PC-9 (cell line): ENCODE results near the gene MAST1. TPM values are rescaled to one million over a fixed set of nuclear protein-coding genes. Genes with fewer than 3 reads are reported as not detected.

Source experiments
- BruUV-seq: library from RNA; stranded (reverse); fragments of 400-500 nt; replicated peaks from 2 replicates; lab custom pipeline; 2021; lab: Mats Ljungman, UMichigan
- CTCF ChIA-PET: fragments of 300-600 bp; sonication (Branson Sonifier 250); formaldehyde crosslinking; loops from one replicate; lab custom pipeline; 2022; ENCODE audit warnings: antibody characterized with exemption; lab: Charles Lee
- POLR2A ChIA-PET: fragments of 300-600 bp; sonication (Branson Sonifier 250); formaldehyde crosslinking; loops from one replicate; lab custom pipeline; 2022; ENCODE audit warnings: antibody characterized with exemption; ENCODE audit not compliant: unreplicated experiment; lab: Charles Lee
- DNase-seq, 2 experiments: peaks; one replicate each; pipeline versions ENCODE4 v3.0.0 to v3.0.0-alpha.2; 2015 to 2022; ENCODE audit warnings: mixed read lengths in 1 of 2
- H2AFZ ChIP-seq: fragments of 200-600 bp; sonication (generic); 2 replicates; pipeline ENCODE4 v1.8.1; 2017; ENCODE audit warnings: antibody characterized with exemption
- H3F3A ChIP-seq: fragments of 200-600 bp; sonication (generic); 2 replicates; pipeline ENCODE4 v1.8.1; 2017; ENCODE audit warnings: antibody characterized with exemption, mild to moderate bottlenecking, low read depth; ENCODE audit not compliant: insufficient read depth
- H3K27ac ChIP-seq: fragments of 200-600 bp; sonication (generic); 2 replicates; pipeline ENCODE4 v1.6.1; 2016; ENCODE audit warnings: mixed run types
- H3K27me3 ChIP-seq: fragments of 200-600 bp; sonication (generic); 2 replicates; pipeline ENCODE4 v1.6.1; 2016; ENCODE audit warnings: low read depth, mixed run types; ENCODE audit not compliant: insufficient read depth
- H3K36me3 ChIP-seq: fragments of 200-600 bp; sonication (generic); 2 replicates; pipeline ENCODE4 v1.6.1; 2016; ENCODE audit warnings: low read depth, mixed run types
- H3K4me1 ChIP-seq: fragments of 200-600 bp; sonication (generic); replicated peaks from 2 replicates; pipeline ENCODE4 v1.6.1; 2016; ENCODE audit warnings: mixed run types; ENCODE audit not compliant: insufficient read depth
- H3K4me2 ChIP-seq: fragments of 200-600 bp; sonication (generic); 2 replicates; pipeline ENCODE4 v1.6.1; 2017; ENCODE audit warnings: mixed run types
- H3K4me3 ChIP-seq: fragments of 200-600 bp; sonication (generic); 2 replicates; pipeline ENCODE4 v1.6.1; 2016; ENCODE audit warnings: mixed run types
- H3K79me2 ChIP-seq: fragments of 200-600 bp; sonication (generic); 2 replicates; pipeline ENCODE4 v1.6.1; 2017; ENCODE audit warnings: low read depth, mixed run types
- H3K9me2 ChIP-seq: fragments of 200-600 bp; sonication (generic); 2 replicates; pipeline ENCODE4 v1.8.1; 2017; ENCODE audit warnings: mild to moderate bottlenecking; ENCODE audit not compliant: insufficient read depth
- H3K9me3 ChIP-seq: fragments of 200-600 bp; sonication (generic); 2 replicates; pipeline ENCODE4 v1.8.1; 2016; ENCODE audit warnings: low read depth; ENCODE audit not compliant: insufficient read depth
- H4K20me1 ChIP-seq: fragments of 200-600 bp; sonication (generic); 2 replicates; pipeline ENCODE4 v1.8.1; 2017; ENCODE audit not compliant: insufficient read depth
- CTCF ChIP-seq: fragments of 200-600 bp; sonication (generic); conservative IDR thresholded peaks from 2 replicates; pipeline ENCODE4 v1.6.1; 2017; ENCODE audit warnings: mixed run types, antibody characterized with exemption, mild to moderate bottlenecking, moderate library complexity
- EZH2 ChIP-seq: fragments of 200-600 bp; sonication (generic); IDR thresholded peaks from 2 replicates; pipeline ENCODE4 v1.8.0; 2017; ENCODE audit warnings: antibody characterized with exemption, low read depth
- intact Hi-C: fragments of 100-400 bp; cut with micrococcal nuclease; formaldehyde crosslinking; loops from one replicate; pipeline ENCODE4 v1.10.0; 2022; ENCODE audit not compliant: unreplicated experiment
- total RNA-seq: library from RNA; stranded (reverse); gene quantifications from 2 replicates; pipeline ENCODE4 v1.2.3, GENCODE V29; 2021

The MAST1 gene
- total RNA-seq, 1 experiment from 2014 or later = 11.9 TPM

- H3K79me2 ChIP-seq = no peaks in the 10 kb centered on the region
- H3K9me2 ChIP-seq = no peaks in the 10 kb centered on the region
- POLR2A ChIA-PET = no interaction called here
- no peaks in the 10 kb centered on the region for H3K36me3 ChIP-seq
- BruUV-seq = no TSS peak
- no peaks in the 10 kb centered on the region for H3K9me3 ChIP-seq
- H3K4me2 ChIP-seq = no peak overlapping the region
- H3K27me3 ChIP-seq = no peaks in the 10 kb centered on the region
- H3K27ac ChIP-seq = no peak overlapping the region
- no peak overlapping the region for H2AFZ ChIP-seq
- H3F3A ChIP-seq = peaks cover 6% of the 10 kb centered on the region; the same call in 1 of the 2 replicates
- no peak overlapping the region for H3K4me3 ChIP-seq
- CTCF ChIA-PET = no interaction called here
- no peaks in the 10 kb centered on the region for H4K20me1 ChIP-seq
- H3K4me1 ChIP-seq = no peaks in the 10 kb centered on the region
- TF ChIP-seq EZH2 (no peak), CTCF (no peak)
- intact Hi-C loops = no loop called here
- no peak for DNase-seq
These were observed 61.7 kb downstream of the MAST1 start for GRCh38 chr19:12899891-12900518.

- ChIA-PET CTCF (no interaction called here), POLR2A (interaction anchor here (0.5 kb wide), 1 partner anchor 181 kb away, joined by 5 read pairs; no protein-coding TSS in a partner anchor)
- H3K27me3 ChIP-seq = no peaks in the 10 kb centered on the region
- no peaks in the 10 kb centered on the region for H3K9me2 ChIP-seq
- no peak for DNase-seq
- H4K20me1 ChIP-seq = no peaks in the 10 kb centered on the region
- H3F3A ChIP-seq = peaks cover 10% of the 10 kb centered on the region
- no peak overlapping the region for H3K4me3 ChIP-seq
- no peaks in the 10 kb centered on the region for H3K79me2 ChIP-seq
- no peak for TF ChIP-seq EZH2
- no peak for TF ChIP-seq CTCF
- H3K36me3 ChIP-seq = no peaks in the 10 kb centered on the region
- H3K4me1 ChIP-seq = no peaks in the 10 kb centered on the region
- no peak overlapping the region for H2AFZ ChIP-seq
- intact Hi-C loops = no loop called here
- H3K4me2 ChIP-seq = no peak overlapping the region
- H3K9me3 ChIP-seq = no peaks in the 10 kb centered on the region
- H3K27ac ChIP-seq = no peak overlapping the region
- BruUV-seq = no TSS peak
These were observed 68.9 kb downstream of the MAST1 start for GRCh38 chr19:12907166-12907565.

GRCh38 chr19:12912571-12912970 is 74.3 kb downstream of the MAST1 start:
- H3K79me2 ChIP-seq = no peaks in the 10 kb centered on the region
- peaks cover 7% of the 10 kb centered on the region; the same call in 1 of the 2 replicates for H3F3A ChIP-seq
- DNase-seq = no peak
- H3K36me3 ChIP-seq = no peaks in the 10 kb centered on the region
- BruUV-seq = no TSS peak
- ChIA-PET POLR2A (interaction anchor here (0.7 kb wide), 1 partner anchor 250 kb away, joined by 3 read pairs; no protein-coding TSS in a partner anchor), CTCF (no interaction called here)
- TF ChIP-seq CTCF (no peak), EZH2 (no peak)
- H3K4me2 ChIP-seq = no peak overlapping the region
- no peaks in the 10 kb centered on the region for H3K9me3 ChIP-seq
- no peaks in the 10 kb centered on the region for H3K4me1 ChIP-seq
- no peaks in the 10 kb centered on the region for H3K27me3 ChIP-seq
- H3K9me2 ChIP-seq = no peaks in the 10 kb centered on the region
- intact Hi-C loops = no loop called here
- H2AFZ ChIP-seq = no peak overlapping the region
- H3K4me3 ChIP-seq = no peak overlapping the region
- H4K20me1 ChIP-seq = no peaks in the 10 kb centered on the region
- no peak overlapping the region for H3K27ac ChIP-seq
